Activated CD4-positive, alpha-beta T cell treated with anti-CD3 and anti-CD28 coated beads, Interleukin-2, Interleukin-4, amounts not matched to agents 100 ng/mL and 50 ng/mL, durations not matched to agents 16 hours and 8 hours (primary cell): ENCODE results near the gene PXMP2.
A peak's percentile ranks its signal among the peaks of the same experiment; 100 is the strongest.
"Not testable (repeated sequence)": the region's sequence is repeated elsewhere in the genome, so short reads cannot be mapped to it uniquely, and the experiment has no call there.

Experiments used
- DNase-seq: peaks from one replicate; pipeline ENCODE4 v3.0.0-alpha.2; 2020; ENCODE audit warnings: low spot score

Gene PXMP2

GRCh38 chr12:132694888-132695287 lies 7.5 kb downstream of the PXMP2 start:
- not testable (repeated sequence) for DNase-seq

GRCh38 chr12:132695431-132695830 lies 8.0 kb downstream of the PXMP2 start:
- no peak for DNase-seq

- DNase-seq = no peak
These were observed 11.0 kb downstream of the PXMP2 start for GRCh38 chr12:132698341-132698740.

DNA sequence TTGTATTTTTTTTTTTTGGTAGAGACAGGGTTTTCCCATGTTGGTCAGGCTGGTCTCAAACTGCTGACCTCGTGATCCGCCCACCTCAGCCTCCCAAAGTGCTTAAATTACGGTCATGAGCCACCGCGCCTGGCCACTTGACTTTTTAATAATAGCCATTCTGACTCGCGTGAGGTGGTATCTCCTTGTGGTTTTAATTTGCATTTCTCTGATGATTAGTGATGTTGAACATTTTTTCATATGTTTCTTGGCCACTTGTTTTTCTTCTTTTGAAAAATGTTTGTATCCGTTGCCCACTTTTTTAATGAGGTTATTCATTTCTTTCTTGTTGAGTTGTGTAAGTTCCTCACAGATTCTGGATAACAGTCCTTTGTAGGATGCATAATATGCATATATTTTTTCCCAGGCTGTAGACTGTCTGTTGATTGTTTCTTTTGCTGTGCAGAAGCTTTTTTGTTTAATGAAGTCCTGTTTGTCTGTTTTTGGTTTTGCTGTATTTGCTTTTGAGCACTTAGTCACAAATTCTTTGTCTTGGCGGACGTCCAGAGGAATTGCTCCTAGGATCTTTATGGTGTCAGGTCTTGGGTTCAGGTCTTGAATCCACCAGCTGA lies 12.9 kb downstream of the PXMP2 start:
- no peak for DNase-seq

GRCh38 chr12:132702640-132703039 lies 15.3 kb downstream of the PXMP2 start:
- no peak for DNase-seq

DNA sequence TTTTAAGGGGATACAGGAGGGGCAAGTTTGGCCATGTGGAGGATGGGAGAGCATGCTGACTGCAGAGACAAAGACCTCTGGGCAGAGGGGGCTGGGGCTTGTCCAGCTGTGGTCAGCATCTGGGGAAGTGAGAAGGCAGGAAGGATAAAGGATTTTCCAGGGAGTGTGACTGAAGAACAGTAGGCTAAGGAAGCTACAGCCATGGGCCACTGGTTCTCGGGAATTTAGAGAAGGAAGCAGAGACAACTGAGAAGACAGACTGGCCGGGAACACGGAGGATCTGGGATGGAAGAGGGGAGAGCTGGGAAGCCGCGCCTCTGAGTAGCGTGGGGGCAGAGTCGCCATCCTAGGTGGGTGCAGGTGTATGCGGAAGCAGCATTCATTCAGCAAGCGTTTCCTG lies 16.3 kb downstream of the PXMP2 start:
- DNase-seq = no peak

GRCh38 chr12:132707241-132707640 lies 19.9 kb downstream of the PXMP2 start:
- no peak for DNase-seq

DNA sequence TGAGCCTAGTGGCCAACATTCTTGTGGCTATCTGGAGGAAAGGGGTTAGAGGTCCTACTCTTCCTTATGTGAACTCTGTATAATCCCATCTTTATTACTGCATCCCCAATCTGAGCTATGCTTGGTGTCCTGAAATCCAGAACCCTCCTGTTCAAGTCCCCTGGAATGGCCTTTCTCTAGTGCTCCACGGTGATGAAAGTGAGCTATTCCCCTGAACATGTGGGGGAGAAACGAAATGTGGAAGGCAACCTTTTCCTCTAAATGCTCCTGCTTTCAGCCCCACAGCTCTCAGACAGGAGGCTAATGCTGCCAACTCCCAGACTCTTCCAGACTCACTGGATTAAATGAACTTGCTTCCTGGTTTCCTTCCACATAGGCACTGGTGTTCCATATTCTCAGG lies 20.8 kb downstream of the PXMP2 start:
- DNase-seq = no peak

DNA sequence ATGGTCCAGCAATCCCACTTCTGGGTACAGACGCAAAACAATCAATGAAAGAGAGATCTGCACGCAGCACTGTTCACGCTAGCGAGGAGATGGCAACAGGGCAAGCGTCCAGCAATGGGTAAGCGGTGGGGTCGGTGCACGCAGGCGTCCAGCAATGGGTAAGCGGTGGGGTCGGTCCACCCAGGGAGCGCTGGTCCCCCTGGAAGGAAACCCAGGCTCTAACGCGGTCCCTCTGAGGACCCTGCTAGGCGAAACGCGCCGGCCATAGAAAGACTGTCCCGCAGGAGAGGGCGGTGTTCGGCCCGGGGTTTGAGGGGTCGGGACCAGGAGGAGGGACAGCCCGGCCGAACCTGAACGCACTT lies 22.6 kb downstream of the PXMP2 start:
- no peak for DNase-seq

DNA sequence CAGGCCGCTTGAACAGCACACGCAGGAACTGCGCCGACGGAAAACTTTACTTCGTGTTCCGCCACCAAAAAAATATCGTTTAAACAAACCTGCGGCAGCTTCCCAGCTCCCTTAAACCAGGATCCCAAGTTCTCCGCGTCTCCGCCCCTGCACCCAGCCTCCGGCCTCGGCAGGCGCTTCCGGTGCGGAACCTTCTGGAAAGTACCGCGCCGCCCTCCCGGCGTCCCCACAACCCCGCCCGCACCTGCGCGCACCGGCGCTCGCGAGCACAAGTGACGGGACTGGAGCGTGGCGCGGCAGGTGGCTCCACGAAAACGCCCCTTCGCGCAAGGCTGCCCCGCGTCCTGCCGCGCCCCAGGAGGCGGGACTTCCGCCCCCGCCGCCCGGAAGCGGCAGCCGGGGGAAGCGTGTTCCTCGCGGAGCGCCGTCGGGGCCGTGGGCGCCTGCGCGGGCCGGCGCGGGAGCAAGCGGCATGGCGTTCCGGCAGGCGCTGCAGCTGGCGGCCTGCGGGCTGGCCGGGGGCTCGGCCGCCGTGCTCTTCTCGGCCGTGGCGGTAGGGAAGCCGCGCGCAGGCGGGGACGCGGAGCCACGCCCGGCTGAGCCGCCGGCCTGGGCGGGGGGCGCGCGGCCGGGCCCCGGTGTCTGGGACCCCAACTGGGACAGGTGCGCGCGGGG lies 23.2 kb downstream of the PXMP2 start, which contains the start of gene PGAM5:
PGAM5 (plus strand) TSS at position 438 of the 675 bp plus-strand sequence; CDS start at position 473, 35 bp downstream.
- peak; percentile 89 for DNase-seq

GRCh38 chr12:132711080-132711843 lies 23.9 kb downstream of the PXMP2 start:
- DNase-seq = no peak

- no peak for DNase-seq
These were observed 25.7 kb downstream of the PXMP2 start for GRCh38 chr12:132713123-132713522.

DNA sequence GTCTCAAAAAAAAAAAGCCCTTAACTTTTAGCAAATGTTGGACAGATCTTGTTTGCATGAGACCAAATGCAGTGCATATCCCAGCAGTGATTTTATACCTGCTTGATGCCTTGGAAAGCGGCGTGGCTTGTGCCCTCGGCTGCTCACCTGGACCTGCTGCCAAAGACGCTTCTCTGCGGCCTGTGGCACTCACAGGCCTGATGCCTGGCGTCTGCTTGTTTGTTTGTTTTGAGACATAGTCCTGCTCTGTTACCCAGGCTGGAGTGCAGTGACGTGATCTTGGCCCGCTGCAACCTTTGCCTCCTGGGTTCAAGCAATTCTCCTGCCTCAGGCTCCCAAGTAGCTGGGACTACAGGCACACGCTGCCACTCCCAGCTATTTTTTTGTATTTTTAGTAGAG lies 28.5 kb downstream of the PXMP2 start:
- no peak for DNase-seq

- DNase-seq = no peak
These were observed 29.0 kb downstream of the PXMP2 start for GRCh38 chr12:132716356-132716755.

DNA sequence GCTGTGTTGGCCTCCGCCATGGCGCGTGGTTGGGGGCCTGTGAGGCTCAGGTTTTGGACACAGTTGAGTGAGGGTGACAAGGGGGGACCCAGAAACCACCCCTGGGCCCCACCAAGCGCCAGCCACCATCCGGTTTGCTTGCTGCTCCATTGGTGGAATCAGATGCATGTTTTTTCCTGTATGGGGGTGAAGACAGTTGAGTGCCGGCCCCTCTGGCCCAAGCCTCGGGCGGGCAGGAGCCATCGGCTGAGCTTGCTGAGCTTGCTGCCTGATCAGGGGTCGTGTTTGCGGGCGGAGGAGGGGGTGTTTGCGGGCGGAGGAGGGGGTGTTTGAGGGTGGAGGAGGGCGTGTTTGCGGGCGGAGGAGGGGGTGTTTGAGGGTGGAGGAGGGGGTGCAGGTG lies 29.6 kb downstream of the PXMP2 start:
- DNase-seq = no peak

DNA sequence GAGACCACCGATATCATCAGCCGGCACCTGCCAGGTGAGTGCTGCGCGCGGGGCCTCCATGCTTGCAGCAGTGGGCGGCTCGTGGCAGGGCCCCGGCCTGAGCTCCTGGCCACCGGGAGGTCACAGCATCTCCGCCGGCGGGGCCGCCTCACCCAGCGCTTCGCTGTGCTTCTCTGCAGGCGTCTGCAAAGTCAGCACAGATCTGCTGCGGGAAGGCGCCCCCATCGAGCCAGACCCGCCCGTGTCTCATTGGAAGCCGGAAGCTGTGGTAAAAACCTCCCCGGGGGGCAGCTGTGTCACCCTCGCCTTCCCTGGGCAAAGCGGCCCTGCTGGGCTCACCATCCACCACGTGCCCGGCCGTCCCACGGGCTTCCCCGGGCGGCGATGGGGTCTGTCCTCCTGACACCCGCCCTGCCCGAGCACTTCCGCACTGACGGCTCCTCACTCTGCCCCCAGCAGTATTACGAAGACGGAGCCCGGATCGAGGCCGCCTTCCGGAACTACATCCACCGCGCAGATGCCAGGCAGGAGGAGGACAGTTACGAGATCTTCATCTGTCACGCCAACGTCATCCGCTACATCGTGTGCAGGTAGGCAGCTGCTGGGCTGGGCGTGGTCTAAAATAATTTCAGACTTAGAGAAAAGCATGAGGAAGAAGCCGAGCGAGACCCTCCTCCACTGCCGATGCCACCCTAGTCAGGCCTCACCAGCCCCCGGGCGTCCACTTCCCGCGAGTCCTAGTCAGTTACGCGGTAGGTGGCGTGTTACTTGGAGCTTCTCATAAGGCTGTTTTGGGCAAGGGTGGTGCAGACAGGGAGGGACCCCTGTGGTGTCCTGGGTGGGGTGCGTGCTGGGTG lies 30.4 kb downstream of the PXMP2 start:
- DNase-seq = no peak

GRCh38 chr12:132718644-132719043 lies 31.3 kb downstream of the PXMP2 start:
- DNase-seq = no peak

DNA sequence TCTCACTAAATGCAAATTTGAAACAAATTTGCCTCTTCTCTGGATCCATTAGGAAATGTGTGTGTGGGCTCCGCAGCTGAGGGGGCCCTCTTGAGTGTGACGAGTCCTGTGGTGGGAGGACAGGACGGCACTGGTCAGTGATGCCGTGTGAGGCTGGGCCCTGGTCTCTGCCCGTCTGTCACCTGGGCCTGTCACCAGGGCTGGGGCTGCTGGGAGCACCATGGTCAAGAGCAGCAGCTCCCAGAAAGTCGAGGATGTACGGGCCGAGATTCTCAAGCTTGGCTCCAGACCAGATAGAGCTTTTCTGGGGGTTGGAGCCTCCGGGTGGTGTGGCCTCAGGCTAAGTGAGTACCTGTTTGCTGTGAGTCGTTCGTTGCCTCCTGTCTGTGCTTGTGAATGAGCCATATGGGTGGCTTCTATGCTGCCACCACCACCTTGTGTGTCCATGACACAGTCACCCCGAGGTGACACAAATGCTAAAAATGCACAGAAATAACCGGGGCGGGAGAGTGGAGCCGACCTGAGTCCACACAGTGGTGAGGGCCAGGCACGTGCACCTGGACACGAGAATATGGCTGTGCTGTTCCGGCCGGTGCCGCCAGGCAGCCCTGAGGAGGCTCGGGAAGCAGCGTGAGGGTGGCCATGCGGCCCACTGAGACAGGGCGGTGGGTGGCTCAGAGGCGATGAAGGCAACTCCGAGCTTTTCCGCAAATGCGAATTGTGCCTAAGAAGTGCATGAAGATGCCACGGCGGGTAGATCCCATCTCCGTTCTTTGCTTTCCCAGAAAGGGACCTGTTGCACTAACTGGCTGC lies 32.0 kb downstream of the PXMP2 start:
- DNase-seq = no peak

DNA sequence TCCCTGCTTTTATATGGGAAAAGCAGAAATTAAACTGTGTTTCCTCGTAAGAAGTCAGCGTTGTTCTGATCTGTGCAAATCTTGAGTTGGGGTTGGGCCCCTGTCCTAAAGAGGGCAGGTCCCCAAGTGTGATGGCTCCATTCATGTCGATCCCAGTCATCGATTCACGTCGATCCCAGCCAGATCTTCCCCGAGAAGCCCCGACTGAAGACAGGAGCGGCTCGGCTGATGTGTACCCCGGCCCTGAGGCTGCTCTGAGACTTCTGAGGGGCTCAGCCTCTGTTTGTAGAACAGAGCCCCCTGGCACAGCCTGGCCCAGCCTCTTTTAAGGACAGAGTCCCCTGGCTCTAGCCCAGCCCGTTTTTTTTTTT lies 32.6 kb downstream of the PXMP2 start:
- no peak for DNase-seq

GRCh38 chr12:132720606-132721345 lies 33.4 kb downstream of the PXMP2 start:
- no peak for DNase-seq
